ENCODE measurements around the gene BIN1.

BIN1 gene

DNA sequence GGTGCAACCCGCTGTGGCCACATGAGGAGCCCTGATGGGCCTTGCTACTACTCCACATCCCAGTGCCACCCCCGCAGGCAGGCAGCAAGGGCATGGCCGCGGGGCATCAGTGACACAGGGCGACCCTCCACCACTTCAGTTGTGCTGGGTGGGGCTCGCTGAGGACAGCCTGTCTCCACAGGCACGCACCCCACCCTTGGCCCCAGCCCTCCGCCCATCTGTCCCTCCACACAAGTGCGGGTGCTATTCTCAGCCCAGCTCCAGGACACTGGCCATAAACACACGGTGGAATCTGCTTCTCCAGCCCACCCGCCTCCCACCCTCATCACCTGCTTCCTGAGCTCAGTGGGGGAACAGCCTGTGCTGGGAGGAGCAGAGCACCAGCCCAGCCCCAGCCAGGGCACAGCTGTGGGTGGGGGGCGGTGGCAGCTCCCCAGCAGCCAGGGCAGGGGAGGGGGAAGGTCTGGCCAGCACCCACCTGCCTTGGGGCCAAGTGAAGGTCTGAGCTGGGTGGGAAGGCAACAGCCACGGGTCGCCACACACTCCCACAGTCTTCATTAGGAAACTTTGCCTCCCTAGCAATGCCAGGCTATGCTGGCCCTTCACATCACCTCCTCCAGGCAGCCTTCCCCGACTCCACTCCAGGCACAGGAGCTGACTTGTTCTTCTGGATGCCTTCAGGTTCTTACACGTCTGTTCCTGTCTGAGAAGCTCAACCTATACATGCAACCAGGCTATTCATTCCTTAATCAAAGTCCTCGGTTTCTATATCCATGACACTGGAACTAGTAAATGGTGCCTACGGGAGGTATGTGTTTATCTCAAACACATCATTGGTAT, 16.5 kb downstream of the BIN1 start:
- DNase-seq (ENCODE audit: low spot score) = no peak

DNA sequence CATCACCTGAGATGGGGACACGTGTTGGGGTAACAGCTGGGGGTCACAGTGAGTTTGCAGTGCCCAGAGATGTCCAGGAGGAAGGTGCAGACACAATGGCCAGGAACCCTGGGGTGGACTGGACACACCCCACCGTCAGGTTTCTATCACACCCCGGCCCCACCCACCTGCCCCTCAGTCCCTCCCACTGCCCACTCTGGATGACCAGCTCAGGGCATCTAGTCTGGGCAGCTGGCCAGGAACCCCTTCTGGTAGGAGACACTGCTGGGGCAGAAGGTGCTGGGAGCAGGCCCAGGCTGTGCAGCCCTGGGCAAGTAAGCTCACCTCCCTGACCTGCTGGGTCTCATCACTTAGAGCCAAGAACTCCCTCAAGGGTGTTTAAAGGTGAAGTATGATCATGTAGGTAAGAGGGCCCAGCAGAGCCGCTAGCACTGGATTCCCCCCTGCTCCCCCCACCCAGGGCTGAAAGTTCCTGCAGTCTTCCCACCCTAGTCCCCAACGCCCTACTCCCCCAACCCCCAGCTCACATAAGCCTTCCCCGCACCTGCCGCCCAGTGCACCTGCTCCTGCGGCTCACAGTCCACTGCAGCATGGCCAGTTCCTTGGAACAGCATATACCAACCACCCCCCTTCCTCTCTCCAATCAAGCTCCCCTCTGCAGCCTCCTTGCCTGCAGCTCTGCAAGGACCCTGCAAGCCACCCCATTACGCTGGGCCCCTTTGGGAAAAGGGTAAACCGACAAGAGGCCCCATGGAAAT, 17.3 kb downstream of the BIN1 start:
- DNase-seq (ENCODE audit: low spot score) = no peak

DNA sequence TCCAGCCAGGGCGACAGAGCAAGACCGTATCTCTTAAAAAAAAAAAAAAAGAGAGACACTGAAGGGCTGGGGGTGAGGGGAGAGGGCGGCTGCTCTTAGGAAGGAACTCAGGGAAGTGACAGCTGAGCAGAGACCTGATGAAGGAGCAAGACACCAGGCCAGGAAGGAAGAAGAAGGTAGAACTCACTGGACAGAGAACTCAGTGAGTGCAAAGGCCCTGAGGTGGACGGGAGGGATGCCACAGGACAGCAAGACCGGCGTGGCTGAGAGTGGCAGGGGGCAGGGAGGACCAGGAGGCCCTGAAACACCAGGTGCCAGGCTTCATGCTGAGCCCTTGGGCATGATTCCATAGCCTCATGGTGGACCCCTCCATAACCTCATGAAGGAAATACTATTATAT, 18.2 kb downstream of the BIN1 start:
- DNase-seq (ENCODE audit: low spot score) = no peak

DNA sequence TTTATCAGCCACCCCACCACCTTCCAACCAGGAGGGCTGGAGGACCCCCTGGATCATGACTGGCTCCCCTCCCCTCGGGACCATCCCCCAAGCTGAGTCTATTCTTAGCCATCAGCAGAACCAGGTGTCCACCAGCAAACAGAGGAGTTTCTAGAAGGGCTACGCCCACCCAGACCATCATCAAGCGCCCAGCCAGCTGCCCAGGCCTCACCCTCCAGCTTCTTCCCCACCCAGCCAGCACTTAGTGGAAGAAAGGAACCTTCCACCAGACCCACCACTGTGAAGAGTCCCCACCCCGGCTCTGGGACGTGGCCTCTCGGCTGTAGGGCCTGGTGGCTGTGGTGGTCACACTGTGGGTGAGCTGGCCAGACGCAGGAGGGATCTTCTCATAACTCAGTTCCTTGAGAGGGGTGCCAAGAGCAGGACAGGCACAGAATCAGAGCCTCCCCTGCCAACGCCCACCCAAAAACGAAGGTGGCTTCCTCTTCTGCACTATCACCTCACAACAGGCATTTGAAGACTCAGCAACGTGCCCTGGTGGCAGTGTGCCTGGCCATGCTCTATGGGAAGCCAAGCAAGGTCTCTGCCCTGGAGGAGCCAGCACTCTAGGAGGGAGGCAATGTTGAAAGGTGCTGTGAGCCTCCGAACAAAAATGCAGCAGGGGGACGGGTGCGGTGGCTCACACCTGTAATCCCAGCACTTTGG, 19.0 kb downstream of the BIN1 start:
- no peak for DNase-seq (ENCODE audit: low spot score)

DNA sequence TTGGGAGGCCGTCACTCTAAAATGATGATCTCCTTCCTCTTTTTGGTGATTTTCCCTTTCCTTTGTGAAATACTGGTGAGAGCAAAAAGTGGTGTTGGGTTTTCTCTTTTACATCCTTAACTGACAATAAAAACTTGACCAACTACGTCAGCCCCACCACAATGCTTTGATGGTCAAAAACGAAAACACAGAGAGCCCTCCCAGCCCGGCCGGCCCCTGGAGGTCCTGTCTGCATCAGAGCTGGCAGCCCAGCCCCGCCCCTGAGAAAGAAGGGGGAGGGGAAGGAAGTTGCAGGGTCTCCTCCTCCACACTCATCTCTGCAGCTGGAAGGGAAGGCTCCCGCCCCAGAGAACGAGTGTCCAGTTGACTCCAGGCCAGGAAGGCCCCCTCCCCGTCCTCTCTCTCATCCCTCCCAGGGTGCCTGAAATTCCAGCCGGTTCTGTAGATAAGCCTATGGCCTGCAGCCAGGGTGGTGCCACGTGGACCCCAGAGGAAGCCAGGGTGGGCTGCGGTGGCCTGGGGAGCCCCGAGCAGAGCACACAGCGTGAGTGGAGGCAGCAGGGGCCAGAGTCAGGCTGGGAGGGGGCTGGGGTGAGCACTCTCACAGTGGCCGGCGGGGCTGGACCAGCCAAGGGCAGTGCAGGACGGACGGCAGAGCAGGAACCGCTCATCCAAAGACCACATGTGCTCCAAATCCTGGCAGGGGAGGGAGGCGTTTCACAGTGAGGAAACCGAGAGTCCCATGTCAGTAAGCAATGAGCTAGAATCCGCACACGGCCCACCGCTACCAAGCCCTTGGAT, 19.8 kb downstream of the BIN1 start:
- no peak for DNase-seq (ENCODE audit: low spot score)

DNA sequence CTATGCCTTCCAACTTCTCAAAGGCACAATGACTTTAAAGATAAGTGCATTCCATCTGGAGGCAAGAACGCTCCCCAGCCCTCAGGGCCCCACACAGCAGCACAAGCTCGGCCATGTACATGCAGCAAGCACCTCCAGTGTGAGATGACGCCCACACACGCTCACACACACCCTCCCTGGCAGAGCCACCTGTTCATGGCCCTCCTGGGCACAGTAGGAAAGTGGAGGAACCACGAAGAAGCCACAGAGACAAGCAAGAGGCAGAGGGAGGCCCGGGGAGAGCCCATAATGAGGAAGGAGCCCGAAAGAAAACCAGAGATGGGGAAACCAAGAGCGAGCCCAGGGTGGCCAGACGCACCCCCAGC, 21.7 kb downstream of the BIN1 start:
- DNase-seq (ENCODE audit: low spot score) = no peak

DNA sequence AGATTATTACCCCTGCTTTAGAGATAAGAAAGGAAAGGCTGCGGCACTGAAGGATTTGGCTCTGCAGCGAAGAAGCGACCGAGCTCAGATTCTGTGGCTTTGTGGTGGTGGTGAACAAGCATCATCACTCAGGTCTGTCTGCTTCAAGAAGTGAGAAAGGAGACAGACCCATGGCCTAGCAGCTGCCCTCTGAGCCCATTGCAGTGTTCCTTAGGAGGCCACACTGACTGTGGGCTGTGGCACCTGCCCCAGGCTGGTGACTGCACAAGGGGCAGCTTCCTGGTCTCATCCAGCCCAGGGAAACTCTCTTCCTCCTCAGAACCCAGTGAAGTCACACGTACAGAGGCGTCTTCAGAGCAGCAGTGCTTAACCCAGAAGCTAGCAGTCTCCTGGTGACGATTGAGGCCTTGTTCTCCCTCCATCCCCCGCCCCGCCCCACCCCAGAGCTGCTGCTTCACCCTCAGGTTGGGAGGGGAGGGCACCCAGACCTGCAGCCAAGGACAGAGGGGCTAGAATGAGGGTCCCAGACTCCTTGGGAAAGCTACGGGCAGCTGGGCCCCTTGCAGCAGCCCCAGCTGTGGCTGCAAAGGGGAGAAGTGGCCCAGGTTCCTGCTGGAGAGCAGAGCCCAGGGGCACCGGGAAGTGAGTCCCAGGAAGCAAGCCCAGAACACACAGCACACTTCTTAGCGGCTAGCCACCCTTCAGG, 22.2 kb downstream of the BIN1 start:
- DNase-seq (ENCODE audit: low spot score) = no peak

DNA sequence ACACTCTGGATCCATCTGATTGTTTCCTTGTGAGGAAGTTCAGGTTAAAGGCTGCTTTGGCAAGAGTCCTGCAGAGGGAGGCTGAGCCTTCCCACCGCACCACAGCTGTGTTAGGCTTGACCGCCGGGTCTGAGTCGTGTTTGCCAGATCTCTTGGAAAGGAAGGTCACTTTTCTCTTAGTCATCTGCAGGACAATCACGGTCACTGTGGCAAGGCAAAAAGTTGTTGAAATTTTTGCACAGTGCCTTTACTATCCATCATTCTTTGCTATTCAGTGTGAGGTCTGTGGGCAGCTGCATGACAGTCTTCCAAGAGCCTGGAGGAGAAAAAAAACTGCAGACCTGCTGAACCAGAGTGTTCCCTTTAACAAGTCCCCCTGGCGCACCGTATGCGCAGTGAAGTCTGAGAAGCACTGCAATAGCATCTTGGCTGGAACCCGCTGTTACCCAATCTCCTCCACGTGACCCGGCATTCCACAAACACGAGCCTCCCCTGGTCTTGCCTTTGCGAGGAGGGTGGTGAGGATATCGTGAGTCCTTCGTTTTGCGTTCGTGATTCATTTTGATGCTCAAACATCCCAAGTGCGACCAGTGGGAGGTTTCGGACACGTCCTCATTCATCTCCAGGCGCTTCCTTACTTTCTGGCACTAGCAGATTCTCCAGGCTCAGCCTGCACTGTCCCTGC, 23.0 kb downstream of the BIN1 start:
- no peak for DNase-seq (ENCODE audit: low spot score)

DNA sequence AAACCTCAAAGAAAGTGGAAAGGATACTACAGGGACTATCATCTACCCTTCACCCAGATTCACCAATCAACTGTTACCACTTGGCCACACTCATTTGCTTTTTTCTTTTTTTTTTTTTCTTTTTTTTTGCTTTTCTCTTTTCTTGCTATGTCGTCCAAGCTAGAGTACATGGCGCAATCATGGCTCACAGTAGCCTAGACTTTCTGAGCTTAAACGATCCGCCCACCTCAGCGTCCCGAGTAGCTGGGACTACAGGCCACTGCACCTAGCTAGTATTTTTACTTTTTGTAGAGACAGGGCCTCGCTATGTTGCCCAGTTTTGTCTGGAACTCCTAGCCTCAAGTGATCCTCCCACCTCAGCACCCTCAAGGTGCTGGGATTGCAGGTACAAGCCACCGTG, 24.0 kb downstream of the BIN1 start:
- DNase-seq (ENCODE audit: low spot score) = no peak

DNA sequence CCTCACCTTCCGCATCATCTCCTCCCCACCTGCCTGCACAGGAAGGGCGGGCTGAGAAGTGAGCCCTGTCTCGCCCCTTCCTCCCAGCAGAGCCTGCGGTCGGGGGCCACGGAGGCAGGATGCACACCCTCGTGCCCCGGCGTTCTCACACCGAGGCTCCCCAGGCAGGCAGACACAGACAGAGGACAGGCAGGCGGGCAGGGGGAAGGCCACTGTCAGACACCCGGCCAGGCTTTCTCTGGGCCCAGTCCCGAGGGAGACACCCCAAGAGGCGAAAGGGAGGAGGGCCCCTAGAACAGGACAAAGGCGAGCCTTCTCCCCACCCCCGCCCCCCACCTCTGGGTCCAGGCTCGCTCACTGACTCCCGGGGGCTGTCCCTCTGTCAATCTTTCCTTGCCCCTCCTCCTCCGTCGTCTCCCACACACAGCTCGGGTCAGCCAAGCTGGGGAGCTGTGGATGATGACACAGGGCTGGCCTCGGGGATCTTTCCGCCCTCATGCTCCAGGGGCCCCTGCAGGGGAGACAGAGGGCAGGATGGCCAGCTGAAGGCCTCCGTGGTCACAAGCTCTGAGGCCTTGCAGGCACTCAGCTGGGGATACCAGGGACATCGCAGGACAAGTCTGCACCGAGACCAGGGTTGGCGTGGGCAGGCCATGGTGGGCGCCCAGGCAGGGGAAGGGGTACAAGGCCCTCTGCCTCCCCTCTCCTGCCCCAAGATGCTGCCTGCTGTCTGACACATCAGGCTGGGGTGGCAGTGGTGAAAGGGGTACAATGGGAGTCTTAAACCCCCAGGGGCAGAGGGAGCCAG, 24.9 kb downstream of the BIN1 start:
- no peak for DNase-seq (ENCODE audit: low spot score)

DNA sequence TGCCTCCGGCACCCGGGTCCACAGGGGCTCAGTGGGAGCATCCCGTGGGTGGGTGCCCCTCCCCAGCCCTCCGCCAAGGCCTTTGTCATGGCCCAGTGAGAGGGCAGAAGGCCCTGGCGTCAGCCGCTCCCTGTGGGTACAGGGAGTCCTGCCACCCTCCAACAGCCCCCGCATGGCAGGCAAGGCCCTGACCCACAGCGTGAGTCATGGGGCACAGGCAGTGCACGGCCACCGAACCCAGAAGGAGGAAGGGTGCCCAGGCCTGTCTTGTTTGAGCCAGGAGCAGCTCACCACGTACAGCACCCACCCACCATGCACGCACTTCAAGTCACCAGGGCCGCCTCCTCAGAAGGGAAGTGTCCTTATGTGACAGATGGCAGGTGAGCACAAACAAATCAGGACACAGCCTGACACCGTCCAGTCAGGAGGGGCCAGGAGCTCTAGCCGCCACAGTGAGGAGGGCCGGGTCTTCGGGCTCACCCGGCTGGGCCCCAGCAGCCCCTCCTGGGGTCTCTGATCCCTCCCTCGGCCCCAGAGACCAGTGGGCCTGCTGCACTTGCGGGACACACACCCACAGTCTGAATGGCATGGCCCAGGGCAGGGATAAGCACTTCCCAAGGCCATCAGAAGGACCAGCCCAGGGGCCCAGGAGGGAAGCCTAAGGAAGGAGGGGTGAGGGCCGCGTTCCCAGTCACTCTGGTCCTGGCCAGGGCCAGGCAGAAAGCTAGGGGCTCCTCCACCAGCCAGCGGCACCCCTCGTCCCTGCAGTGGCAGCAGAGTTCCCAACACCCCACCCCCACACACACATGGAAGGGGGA, 25.8 kb downstream of the BIN1 start:
- DNase-seq (ENCODE audit: low spot score) = no peak

DNA sequence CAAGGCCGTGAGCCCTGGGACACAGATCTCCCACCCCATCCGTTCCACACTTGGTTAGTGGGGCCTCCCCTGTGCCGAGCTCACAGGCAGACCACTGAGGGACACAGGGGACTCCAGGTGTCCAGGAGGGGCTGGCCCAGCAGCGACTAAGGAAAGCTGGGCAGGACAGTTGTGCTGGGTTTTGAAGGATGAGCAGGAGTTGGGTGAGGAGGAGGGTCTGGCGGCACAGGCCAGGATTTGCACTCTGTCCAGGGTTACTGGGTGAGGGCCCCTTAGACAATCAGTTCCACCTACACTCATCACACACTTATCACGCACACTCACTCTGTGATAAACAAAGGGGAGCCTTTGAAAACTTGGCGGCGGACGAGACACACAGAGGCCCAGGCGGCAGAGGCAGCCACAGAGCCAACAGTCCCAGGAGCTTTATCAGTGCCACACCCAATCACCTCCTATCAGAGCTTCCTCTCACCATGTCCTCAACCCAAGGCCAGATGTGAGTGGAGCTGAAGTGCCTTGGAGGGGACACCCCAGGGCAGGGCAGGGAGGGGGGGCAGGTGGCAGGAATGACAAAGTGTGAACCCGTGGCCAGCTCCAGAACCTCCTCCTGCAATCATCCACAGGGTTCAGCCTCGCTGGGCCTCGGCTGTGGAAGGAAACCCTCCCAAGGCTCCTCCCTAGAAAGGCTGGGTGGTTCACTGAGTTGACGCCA, 26.6 kb downstream of the BIN1 start:
- DNase-seq (ENCODE audit: low spot score) = peak; percentile 5

DNA sequence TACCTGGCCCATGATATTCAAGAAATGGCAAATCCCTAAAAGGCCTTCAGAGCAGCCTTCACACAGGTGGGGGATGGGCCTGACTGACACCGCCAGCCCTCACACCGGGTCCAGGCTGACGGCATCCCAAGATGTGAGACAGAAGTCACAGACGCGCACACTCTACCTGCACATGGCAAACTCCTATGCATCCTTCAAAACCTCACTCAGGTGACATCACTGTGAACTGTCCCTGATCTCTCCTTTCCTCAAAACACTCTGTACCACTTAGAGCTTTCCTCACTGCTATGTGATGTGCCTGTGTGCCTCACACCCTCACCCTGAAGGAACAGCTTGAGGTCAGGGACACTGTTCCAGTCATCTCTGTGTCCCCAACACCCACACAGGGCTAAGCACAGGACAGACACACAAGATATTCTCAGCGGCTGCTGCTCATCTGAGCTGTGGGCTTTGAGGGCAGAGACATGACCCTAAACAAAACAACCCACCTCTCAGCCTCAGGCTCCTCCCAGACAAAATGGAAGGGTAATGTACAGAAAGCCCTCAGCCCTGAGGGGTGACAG, 27.5 kb downstream of the BIN1 start:
- no peak for DNase-seq (ENCODE audit: low spot score)

DNA sequence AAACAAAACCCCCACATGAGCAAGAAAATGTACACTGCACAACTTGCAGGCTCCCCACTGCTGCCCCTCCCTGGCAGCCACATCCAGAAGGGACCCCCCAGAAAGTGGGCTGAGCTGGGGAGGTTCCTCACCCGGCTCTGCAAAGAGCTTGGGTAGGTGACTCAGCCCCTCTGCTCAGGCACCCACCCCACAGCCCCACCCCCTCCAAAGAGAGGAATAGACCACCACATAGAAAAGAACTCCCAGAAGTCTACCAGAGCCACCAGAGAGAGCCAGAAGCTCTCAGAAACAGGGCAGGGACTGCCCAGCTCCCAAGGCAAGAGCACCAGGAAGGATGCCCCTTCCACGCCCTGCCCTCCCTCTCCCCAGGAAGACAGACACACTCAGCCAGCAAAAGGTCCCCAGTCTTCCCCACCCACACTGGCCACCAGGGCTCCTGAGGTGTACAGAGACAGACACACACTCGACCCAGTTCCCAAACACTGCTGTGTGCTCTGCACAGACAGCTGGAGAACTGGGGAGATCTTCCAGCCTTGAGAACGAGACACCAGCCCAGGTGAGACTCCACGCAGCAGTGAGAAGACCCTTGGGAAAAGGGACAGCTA, 28.2 kb downstream of the BIN1 start:
- DNase-seq (ENCODE audit: low spot score) = no peak

DNA sequence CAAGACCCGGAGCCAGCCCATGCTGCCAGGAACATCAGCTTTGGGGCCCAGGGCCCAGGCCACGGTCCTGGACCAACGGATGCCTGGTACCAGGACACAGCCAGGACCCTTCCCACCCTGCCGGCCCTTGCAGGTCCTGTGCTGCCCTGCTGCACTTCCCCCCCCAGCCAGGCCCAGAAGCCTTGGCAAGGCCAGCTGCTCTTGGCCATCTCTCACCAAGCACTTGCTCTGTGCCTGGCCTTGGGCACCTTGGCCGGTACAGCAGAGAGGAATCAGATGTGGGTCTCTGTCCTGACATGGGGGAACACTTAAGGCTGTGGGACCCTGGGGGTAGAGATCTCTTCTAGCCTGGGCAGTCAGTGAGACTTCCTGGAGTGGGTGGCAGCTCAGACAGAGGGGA, 28.9 kb downstream of the BIN1 start:
- no peak for DNase-seq (ENCODE audit: low spot score)

DNA sequence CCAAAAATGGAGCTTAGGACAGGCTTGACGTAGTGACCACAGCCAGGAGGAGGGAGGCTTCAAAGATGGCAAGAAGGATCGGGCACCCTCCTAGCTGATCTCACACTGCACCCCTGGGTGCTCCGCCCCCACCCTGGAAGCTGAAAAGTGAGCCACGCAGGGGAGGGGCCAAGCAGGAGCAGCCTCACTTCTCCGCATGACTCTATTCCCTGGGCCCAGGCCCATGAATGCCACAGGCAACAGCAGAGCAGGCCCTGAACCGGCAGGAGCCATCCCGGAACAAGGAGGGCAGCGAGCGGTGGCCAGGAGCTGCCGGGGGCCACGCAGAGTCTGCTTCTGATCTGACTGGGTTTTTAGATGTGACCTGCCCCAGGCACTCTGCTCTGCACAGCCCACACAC, 30.0 kb downstream of the BIN1 start:
- no peak for DNase-seq (ENCODE audit: low spot score)

DNA sequence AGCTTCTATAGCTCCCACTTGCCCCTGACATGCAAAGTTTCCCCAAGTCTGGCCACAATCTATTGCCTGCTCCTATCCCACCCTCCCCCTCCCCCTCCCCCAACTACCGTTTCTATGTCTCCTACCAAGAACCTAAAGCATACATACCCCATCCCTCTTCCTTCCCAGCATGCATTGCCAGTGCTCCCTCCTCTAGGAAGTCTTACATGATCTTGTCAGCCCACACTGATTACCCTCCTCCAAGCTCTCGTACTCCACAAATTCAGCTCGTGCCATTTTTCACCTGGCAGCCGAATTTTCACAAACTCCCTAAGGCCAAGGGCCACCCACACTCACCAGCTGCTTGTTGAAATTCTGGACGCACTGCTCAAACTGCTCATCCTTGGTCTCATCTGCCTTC, 30.7 kb downstream of the BIN1 start:
- no peak for DNase-seq (ENCODE audit: low spot score)

DNA sequence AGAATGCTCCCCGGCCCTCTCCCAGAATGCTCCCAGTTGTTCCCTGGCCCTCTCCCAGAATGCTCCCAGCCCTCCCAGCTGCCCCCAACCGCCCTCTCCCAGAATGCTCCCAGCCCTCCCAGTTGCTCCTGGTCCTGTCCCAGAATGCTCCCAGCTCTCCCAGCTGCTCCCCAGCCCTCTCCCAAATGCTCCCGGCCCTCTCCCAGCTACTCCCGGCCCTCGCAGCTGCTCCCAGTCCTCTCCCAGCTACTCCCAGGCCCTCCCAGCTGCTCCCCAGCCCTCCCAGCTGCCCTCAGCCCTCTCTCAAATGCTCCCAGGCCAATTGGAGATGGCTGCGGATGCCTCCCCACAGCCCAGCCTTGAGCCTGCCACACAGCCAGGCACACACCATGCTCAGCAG, 31.1 kb downstream of the BIN1 start:
- DNase-seq (ENCODE audit: low spot score) = no peak

All from hematopoietic multipotent progenitor cell treated with erythropoietin and hydrocortisone succinate and interleukin-3 and kit ligand, for 15 days (in vitro differentiated cells).